GM18861 (cell line): Measurements from ENCODE around the gene CNTN1.

Experiments used
- ATAC-seq: cut with Tn5 transposase; IDR thresholded peaks from one replicate; pipeline ENCODE4 v1.9.1; 2021; ENCODE audit not compliant: unreplicated experiment

CNTN1 gene

GRCh38 chr12:40691913-40692764 lies at the start of gene CNTN1:
Gene CNTN1 (plus strand): TSS chr12:40692439.
- no peak for ATAC-seq

- no peak for ATAC-seq
Measured at GRCh38 chr12:40643506-40643905, 48.7 kb upstream of the CNTN1 start.

- no peak for ATAC-seq
Measured at GRCh38 chr12:40643976-40644375, 48.3 kb upstream of the CNTN1 start.

DNA sequence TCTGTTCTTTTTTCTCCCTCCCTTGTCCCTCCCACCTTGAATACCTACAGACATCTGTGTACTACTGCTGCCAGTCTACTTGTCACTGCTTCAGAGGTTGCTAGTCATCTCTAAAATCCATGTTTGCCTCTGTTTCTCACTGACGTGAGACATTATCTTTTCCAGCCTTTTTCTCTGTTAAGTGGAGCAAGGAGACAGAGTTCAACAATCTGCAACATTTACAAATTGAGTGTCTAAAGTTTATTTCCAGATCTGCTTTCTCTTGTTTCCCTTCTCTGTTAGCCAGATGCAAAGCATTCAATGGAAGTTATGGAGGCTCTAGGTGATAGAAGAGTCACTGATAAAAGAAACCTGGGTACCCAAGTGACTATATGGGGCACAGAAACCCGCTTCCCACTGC lies 47.5 kb upstream of the CNTN1 start:
- no peak for ATAC-seq

DNA sequence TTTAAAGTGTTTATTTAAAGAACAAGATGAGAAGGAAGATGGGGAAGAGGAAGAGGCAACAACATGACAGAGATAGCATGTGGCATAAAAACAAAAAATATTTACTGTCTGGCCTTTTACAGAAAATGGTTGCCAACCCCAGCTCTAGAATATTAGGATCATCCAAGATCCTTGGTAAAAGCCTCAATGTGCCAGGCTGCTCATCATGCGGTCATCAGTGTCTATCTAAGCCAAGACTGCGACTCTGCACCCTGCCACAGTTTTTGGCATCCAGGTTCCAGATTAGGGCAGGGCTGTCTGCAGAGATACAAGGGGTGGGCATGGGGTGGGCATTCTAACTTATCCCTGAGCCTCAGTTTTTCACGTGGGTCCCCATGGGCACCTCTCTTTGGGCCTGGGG lies 46.9 kb upstream of the CNTN1 start:
- no peak for ATAC-seq

- no peak for ATAC-seq
Measured at GRCh38 chr12:40646456-40646855, 45.8 kb upstream of the CNTN1 start.

GRCh38 chr12:40646911-40647310 lies 45.3 kb upstream of the CNTN1 start:
- no peak for ATAC-seq

DNA sequence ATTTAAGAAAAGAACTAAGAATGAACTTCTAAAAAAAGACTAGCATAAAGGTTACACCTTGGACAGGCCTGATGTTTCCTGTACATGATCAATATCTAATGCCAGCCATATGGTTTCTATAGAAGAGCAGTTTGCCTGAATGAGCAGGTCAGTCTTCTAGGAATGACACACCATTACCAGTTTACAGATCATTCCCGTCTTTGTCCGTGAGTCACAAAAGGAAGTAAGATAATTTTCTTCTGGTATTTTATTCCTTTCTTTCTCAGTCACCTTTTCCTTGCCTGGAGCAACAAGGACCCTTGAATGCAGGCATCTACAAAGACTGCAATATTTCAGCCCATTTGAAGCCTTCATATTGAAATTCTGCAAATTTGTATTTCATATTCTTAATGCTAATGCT lies 44.6 kb upstream of the CNTN1 start:
- no peak for ATAC-seq

GRCh38 chr12:40648519-40648918 lies 43.7 kb upstream of the CNTN1 start:
- ATAC-seq: no peak

DNA sequence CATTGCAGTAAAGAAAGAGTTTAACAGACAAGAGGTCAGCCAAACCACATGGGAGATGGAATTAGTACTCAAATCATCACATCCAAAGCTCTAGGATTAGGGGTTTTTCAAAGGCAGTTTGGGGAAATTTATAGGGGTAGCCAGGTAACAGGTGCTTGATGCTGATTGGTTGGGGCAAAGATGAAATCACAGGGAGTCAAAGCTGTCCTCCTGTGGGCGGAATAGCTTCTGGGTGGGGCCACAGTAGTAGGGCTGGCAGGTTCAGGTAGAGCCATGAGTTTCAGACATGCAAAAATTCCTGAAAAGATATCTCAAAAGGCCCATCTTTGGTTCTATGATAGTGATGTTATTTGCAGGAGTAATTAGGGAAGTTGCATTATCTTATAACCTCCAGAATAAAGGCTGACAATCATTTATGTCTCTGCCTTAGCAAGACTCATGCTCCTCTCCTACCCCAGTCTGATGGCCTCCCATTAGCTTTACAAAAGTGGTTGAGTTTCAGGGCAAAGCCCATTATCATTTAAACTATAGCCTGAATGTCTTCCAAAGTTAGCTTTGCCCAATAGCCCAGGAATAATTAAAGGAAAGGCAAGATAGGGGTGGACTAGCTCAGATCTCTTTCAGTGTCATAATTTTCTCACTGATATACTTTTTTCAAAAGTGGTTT lies 42.1 kb upstream of the CNTN1 start:
- ATAC-seq: no peak

GRCh38 chr12:40655451-40655850 lies 36.8 kb upstream of the CNTN1 start:
- ATAC-seq: no peak

- no peak for ATAC-seq
Measured at GRCh38 chr12:40662366-40662765, 29.9 kb upstream of the CNTN1 start.

DNA sequence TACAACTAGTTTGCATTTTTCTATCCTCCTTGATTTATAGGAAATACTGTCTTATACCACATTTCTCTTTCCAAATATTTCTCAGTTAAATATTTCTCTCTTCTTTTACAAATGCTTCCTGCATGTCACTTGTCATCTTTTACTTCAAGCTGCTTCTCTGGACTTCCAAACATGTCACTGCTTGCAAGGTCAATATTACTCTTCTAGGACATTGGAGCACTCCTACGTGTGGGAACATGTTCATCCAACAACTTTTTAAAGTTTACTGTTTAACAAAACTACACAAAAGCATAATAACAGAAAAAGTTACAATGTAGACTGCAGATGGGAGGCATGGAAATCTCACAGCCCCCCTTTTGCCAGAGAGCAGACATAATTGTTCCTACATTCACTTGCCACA lies 28.5 kb upstream of the CNTN1 start:
- ATAC-seq: no peak

GRCh38 chr12:40668099-40668529 lies 24.1 kb upstream of the CNTN1 start:
- no peak for ATAC-seq

- ATAC-seq: no peak
Measured at GRCh38 chr12:40672741-40673271, 19.4 kb upstream of the CNTN1 start.

DNA sequence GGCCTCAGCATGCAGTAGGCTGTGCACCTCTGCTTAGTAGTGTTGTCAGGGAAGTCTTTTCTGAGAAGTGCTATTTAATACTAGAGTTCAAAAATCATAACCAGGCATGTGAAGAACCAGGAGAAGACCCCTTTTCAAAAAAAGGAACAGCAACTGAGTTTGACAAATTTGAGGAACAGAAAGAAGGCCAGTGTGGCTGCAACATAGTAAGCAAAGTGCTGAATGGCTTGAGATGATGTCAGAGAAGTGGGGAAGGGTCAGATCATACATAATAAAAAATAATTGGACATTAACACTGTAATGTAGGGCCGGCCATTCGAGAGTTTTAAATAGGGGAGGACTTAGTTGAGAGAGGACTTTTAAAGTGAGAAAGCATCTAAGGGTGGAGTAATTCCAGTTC lies 11.1 kb upstream of the CNTN1 start:
- ATAC-seq: no peak

DNA sequence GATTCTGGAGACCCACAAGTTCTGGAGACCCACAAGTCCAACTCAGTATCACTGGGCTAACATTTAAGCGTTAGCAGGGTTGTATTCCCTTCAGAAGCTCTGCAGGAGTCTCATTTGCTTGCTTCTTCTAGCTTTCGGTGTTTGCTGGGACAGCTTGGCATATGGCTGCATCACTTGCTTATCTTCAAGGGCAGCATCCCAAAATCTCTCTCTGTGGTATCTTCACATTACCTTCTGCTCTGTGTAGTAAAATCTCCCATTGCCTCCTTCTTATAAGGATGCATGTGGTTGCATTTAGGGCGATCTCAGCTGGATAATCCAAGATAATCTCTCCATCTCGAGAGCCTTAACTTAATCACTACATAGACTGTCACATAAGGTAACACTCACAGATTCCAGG lies 7.3 kb upstream of the CNTN1 start:
- no peak for ATAC-seq

DNA sequence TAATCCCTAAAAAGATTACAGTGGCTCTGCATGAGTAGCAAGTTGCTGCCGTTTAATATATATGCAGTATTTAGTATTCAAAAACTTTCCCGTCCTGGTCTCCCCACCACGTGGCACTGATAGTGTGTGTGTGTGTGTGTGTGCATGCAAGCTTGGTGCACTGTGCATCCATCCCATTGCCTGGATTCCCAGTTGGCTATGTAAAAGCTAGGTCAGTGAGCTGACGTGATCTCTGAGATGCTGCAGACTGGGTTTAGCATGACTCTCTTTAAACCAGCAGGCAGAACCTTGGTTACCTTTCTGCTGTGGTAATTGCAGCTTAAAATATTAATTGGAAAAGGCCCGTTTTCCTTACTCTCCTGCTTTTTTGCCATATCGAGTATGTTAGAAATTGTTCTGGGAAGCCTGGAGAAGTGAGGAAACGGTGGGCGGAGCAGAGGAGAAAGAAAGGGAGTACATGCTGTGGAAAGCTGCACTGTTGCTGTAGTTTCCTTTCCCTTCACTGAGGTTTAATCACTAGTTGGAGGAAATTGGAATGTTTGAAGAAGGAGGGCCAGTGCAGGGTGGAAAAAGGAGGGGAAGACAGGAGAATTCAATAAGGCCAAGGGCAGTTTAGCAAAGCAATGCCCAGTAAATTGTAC lies 4.0 kb upstream of the CNTN1 start:
- no peak for ATAC-seq

GRCh38 chr12:40689576-40689975 lies 2.7 kb upstream of the CNTN1 start:
- no peak for ATAC-seq

DNA sequence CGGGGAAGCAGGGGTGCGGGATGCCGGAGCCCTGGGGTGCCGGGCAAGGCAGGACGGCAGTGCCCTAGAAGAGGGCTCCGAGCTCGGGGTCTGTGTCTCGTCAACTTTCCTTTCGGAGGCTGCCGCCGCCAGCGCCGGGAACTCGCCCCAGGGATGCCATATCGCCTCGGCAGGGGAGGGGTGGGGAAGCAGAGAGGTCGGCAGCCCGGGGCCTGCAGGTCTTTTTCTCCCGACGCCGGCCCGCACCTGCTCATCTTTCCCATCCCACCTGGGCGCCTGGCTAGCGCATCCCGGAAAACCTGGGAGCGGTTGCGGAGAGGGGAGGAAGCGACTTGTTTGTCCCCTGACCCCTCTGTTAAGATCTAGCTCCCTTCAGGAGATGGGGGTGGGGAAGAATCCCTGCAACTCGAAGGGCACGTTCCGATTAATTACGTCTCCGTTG lies 547 bp downstream of the CNTN1 start:
- ATAC-seq: no peak

- no peak for ATAC-seq
Measured at GRCh38 chr12:40693207-40693821, 1.1 kb downstream of the CNTN1 start.
